ENCODE measurements around the gene MYO5C.

MYO5C gene

DNA sequence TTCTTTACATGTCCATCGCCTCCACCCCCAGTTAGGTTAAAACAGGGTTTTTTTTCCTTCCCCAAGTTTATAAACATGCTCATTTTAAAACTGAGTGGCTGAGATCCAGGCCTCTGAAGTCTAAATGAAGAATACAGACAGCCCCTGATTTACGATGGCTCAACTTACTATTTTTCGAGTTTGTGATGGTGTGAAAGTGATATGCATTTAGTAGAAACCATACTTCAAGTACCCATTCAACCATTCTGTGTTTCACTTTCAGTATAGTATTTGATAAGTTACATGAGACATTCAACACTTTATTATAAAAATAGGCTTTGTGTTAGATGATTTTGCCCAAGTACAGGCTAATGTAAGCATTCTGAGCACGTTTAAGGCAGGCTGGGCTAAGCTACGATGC, 73.9 kb downstream of the MYO5C start:
- no peak overlapping the region for H3K4me3 ChIP-seq (ENCODE audit: low read length)
- no peak for TF ChIP-seq CTCF (conservative IDR thresholded peaks at IDR 0.05; ENCODE audit: low read length)
- no peak for DNase-seq (ENCODE audit: low read depth)

GRCh38 chr15:52220937-52221660, 74.5 kb downstream of the MYO5C start:
- DNase-seq (ENCODE audit: low read depth) = no peak
- no peak for TF ChIP-seq CTCF (conservative IDR thresholded peaks at IDR 0.05; ENCODE audit: low read length)
- no peak overlapping the region for H3K4me3 ChIP-seq (ENCODE audit: low read length)

DNA sequence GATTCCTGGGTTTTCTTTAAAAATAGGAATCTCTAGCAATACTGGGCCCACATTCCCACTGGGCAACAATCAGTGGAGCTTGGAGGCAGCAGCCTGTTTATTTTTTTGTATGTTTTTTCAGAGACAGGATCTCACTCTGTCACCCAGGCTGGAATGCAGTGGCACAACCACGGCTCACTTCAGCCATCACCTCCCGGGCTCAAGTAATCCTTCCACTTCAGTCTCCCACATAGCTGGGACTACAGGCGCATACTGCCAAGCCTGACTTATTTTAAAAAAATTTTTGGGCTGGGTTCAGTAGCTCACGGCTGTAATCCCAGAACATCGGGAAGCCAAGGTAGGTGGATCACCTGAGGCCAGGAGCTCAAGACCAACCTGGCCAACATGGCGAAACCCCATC, 75.4 kb downstream of the MYO5C start:
- DNase-seq (ENCODE audit: low read depth) = no peak
- H3K4me3 ChIP-seq (ENCODE audit: low read length) = no peak overlapping the region
- no peak for TF ChIP-seq CTCF (conservative IDR thresholded peaks at IDR 0.05; ENCODE audit: low read length)

DNA sequence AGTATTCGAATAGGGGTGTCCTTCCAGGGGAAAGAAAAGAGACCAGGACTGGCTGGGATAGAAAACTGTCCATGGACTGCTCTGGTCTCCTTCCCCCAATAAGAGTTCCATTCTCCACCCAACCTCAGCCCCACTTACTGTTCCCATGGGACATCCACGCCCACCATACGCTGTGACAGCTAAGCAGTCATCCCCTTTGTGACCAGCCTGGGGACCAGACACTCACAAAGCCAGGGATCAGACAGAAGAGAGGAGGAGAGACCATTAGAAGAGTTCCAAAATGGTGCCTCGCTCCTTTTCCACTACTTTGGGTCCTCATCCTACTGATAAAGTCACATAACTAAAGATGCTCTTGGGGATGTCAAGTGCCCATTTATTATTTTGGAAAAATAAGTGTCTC, 76.8 kb downstream of the MYO5C start:
- H3K4me3 ChIP-seq (ENCODE audit: low read length) = no peak overlapping the region
- TF ChIP-seq CTCF (conservative IDR thresholded peaks at IDR 0.05; ENCODE audit: low read length) = no peak

DNA sequence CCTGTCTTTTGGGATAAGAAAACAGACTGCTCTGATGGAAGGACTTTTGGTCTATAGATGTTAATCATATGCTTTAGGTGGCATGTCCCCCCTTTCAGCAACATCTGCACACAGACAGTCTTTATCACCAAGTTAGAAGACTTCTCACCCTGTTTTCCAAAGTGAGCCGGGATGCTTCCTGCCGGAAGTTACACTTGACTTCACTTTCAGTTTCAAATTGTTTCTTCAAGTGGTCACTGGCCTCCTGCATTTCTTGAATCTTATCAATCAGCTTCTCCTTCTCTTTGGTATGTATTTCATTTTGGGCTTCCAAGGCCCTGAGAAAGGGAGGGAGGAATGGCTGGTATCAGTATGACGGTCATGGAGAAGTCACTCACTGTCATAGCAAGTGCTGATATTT, 77.2 kb downstream of the MYO5C start:
- DNase-seq (ENCODE audit: low read depth) = no peak
- TF ChIP-seq CTCF (conservative IDR thresholded peaks at IDR 0.05; ENCODE audit: low read length) = no peak
- no peak overlapping the region for H3K4me3 ChIP-seq (ENCODE audit: low read length)

More for the DNA sequence above, 76.8 kb downstream of the MYO5C start:
- DNase-seq (ENCODE audit: low read depth) = no peak

- H3K4me3 ChIP-seq (ENCODE audit: low read length) = no peak overlapping the region
- no peak for TF ChIP-seq CTCF (conservative IDR thresholded peaks at IDR 0.05; ENCODE audit: low read length)
- DNase-seq (ENCODE audit: low read depth) = no peak
Observed at GRCh38 chr15:52217186-52217585, 78.4 kb downstream of the MYO5C start.

DNA sequence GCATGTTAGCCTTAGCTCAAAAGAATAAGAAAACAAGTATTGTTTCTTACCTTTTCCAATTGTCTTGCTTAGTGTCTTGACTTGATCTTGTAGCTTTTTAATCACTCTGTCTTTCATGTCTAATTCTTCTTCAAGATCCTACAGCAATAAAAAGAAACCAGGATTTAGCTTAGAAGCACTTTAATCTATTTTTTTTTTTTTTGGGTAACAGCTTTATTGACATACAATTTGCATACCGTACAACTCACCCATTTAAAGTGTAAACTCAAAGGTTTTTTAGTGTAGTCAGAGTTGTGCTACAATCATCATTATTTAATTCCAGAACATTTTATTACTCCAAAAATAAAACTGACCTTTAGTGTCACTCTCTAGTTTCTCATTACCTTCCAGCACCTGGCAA, 81.1 kb downstream of the MYO5C start:
- no peak for TF ChIP-seq CTCF (conservative IDR thresholded peaks at IDR 0.05; ENCODE audit: low read length)
- no peak overlapping the region for H3K4me3 ChIP-seq (ENCODE audit: low read length)
- no peak for DNase-seq (ENCODE audit: low read depth)
